Stimulated activated CD4-positive, alpha-beta T cell treated with anti-CD3 and anti-CD28 coated beads, Interleukin-4, amount 100 ng/mL, for 1 hour (primary cell): ENCODE results near the gene CIRBP.
"Not testable (repeated sequence)": the region's sequence is repeated elsewhere in the genome, so short reads cannot be mapped to it uniquely, and the experiment has no call there.

ENCODE experiments used
- DNase-seq: peaks from one replicate; pipeline ENCODE4 v3.0.0-alpha.2; 2020

CIRBP gene

GRCh38 chr19:1245494-1246264 is 23.5 kb upstream of the CIRBP start:
- DNase-seq, result no peak

- DNase-seq, result not testable (repeated sequence)
Measured at GRCh38 chr19:1246265-1247087, 22.7 kb upstream of the CIRBP start.

GRCh38 chr19:1247748-1248138 is 21.4 kb upstream of the CIRBP start:
- DNase-seq, result no peak

DNA sequence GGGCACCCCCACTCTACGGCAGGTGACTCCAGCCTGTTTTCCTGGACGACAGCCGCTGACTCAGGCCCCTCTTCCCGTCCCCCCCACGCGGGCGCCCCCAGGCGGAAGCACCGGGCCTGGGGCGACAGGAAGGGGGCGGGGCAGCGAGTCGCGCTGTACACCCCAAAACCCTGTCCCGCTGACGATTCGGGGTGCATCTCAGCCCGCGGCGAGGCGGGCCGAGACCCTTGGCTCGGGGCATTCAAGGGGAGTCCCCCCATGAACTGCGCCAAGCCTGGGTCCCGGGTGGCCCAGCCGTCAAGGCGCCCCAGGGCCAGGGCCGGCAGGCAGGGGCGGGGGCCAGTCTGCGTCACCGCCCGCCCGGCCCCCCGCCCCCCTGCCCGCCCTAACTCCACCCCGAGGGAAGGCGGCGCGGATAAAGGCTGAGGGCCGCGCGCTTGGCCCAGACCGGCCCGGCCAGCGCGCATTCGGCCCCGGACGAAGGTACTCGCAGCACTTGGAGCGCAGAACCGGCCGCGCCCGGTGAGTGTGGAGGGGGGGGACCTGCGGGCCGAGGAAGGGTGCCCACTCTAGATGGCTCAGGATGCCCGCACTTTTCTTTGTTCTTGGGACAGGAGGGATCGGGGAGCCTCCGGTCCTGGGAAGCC is 20.9 kb upstream of the CIRBP start, which contains the start of gene MIDN:
MIDN (plus strand) TSS at position 445 of the 647 bp plus-strand sequence. CDS start 1,714 bp downstream, outside the sequence.
- DNase-seq, result peak; percentile 62

- peak; percentile 84 for DNase-seq
Measured at GRCh38 chr19:1248786-1249297, 20.3 kb upstream of the CIRBP start.

DNA sequence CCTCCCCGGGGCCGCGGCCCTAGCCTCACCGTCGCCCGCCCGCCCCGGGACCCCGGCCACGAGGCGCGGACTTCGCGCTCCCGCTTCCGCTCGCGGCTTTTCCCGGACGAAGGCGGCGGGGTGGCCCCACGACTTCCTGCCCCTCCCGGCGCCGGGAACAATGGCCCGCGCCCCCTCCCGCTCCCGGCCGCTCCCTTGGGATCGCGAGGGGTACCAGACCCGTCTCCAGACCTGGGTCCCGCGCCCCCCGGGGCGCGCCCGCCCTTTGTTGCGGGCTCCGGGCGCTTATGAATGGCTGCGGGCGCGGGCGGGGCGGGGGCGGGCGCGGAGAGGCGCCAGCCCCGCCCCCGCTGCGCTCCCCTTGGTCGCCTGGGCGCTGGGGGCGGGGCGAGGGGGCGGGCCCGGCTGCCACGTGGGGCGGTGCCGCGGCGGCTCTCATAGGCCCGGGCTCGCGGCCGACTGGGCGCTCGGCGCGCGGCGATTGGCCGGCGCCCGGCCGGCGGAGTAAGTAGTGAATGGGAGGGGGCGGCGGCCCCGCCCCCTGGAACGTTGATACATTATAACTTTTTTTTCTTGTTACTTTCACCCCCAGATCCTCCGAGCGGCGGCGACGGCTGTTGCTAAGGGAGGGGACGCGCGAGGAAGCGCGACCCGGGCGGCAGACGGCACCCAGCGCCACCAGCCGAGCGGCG is 19.7 kb upstream of the CIRBP start:
- DNase-seq, result peak; percentile 93

DNA sequence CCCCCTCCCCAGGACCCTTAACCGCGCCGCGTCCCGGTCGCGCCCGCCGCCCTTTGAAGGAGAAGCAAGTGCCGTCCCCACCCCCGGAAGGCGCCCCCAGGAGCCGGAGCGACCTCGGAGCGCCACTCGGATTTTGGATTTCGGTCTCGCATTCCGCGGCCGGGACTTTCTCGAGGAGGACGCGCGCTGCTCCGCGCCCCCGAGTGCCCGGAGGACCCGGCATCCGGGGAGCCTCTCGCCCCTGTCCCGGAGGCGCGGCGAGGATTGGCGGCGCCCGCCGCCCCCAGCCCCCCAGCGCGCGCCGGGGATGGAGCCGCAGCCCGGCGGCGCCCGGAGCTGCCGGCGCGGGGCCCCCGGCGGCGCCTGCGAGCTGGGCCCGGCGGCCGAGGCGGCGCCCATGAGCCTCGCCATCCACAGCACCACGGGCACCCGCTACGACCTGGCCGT is 19.1 kb upstream of the CIRBP start:
- no peak for DNase-seq

GRCh38 chr19:1250437-1251260 is 18.5 kb upstream of the CIRBP start:
- peak; percentile 50 for DNase-seq

DNA sequence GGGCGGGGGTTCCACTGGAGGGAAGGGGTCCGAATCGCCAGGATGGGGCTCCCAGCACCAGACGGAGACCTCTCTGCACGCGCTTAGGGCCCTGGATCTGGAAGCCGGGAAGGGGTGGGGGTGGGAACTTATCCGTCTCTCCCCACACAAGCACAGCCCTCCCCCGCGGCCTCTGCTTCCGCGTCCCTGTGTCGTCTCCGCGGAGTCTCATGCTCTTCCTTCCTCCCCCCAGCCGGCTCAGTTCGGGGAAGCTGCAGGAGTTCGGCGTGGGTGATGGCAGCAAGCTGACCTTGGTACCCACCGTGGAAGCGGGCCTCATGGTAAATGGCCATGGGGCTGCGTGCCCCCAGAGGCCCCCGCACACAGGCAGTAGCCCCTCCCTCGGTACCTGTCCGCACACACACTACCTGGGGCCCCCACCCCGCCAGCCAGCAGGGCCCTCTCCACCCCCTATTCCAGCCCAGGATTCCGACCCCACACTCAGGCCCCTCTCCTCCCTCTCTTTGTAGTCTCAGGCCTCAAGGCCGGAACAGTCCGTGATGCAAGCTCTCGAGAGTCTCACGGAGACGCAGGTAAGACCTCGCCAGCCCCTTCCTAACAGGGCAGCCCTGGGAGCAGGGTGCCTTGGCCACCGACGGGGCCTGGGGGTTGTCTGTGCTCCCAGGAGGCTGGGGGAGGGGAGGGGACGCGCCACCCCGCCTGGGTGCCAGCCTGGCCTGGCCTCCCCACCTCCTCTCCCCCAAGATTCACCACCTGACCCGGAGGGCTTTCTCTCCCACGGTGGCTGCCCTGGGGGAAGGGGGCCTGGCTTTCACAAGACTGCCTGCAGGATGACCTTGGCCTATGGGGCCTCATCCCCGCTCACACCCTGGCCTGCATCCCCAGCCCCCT is 17.6 kb upstream of the CIRBP start:
- DNase-seq, result peak; percentile 68

DNA sequence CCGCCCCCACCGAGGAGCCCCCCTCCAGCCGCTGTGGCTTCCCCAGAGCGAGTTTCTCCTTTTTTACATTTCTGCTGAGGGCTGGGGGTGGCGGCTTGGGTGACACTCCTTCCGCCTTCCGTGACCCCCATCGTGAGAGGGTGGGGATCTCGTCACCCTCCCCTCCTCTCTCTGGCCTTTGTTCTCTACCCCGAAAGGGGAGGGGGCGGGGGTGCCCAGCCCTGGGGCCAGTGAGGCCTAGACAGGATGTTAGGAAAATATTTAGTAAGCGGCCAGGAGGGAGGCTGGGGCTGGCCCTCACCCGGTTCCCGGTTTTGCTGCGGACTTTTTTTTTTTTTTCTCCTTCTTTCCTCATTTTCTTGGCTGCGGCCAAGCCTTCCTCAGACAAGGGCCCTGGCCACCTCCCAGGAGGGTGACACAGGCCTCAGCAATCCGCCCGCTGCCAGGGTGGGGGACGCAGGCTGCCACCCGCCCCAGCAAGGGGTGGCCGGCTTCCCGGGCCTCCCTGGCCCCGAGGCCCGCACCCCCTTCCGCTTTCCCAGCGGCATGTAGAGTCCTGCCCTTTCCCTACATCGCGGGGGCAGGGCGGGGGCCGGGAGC is 16.8 kb upstream of the CIRBP start:
- peak; percentile 50 for DNase-seq

DNA sequence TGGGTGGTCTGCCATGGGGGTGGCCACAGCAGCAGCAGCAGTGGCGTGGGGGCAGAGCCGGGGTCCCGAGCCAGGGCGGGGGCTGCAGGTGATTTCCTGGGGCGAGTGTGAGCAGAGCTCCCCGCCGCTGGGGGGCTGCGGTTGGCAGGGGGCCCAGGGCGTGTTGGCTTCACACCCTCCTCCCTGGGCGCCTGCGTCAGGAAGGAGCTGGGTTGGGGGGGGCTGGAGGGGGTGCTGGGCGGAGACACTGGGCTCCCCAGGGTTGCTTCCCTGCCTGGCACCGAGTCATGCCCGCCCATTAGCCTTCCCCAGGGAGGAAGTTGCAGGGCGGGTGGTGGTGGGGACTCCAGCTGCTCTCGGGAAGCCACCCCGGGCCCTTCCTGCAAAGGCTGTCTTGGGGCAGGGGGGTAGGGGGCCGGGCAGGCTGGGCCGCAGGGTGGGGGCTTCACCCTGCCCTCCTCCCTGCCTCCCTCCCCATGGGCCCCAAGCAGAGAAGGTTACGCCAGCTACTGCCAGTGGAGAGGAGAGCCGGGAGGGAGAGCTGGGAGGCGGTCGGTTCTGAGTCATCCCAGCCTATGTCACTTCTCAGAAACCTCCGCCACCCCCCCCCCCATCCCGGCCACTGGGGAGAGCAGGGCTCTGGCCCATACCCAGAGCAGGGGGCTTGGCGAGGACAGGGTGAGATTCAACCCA is 16.2 kb upstream of the CIRBP start:
- DNase-seq, result peak; percentile 69

- no peak for DNase-seq
Measured at GRCh38 chr19:1253514-1254080, 15.5 kb upstream of the CIRBP start.

DNA sequence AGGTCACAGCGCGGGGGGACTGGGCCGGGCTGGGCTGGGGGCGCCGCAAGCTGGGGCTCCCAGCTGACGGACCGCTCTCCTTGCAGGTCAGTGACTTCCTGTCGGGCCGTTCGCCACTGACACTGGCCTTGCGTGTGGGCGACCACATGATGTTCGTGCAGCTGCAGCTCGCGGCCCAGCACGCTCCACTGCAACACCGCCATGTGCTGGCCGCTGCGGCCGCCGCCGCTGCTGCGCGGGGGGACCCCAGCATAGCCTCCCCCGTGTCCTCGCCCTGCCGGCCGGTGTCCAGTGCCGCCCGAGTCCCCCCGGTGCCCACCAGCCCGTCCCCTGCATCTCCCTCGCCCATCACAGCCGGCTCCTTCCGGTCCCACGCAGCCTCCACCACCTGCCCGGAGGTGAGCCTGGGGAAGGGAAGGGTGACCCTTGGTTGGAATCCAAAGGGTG is 15.0 kb upstream of the CIRBP start:
- no peak for DNase-seq

- DNase-seq, result no peak
Measured at GRCh38 chr19:1254530-1255185, 14.5 kb upstream of the CIRBP start.

DNA sequence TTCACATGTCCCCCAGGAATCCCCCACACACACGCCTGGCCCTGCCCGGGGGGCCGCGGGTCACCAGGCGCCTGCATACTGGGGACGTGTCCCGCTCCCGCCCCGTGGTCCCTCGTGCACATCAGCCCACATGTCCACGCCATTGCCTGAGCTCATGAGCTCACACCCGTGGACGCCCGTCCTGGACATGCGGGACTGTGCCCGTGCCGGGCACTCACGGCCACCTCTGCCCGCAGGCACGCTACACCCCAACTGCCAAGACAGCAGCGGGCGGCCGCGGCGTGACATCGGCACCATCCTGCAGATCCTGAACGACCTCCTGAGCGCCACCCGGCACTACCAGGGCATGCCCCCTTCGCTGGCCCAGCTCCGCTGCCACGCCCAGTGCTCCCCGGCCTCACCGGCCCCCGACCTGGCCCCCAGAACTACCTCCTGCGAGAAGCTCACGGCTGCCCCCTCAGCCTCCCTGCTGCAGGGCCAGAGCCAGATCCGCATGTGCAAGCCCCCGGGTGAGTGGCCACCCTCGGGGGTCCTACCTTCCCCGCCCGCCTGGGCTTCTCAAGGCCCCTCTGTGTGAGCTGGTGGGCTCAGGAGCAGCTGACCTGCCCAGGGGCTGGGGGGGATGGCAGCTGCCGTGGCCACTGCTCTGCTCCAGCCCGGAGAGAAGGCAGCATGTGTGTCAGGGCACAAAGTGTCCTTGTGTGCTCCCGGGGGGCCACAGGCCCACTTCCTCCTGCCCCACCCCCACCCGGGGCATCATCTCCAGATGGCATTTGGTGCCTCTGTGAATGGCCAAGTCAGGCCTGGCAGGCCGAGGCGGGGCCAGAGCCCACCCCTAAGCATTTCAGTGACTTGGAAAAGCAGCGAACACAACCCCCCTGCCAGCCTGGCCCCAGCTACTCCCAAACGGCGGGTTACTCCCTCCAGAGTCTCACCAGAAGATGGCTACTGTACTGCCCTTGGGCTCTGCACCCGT is 13.7 kb upstream of the CIRBP start:
- DNase-seq, result no peak

DNA sequence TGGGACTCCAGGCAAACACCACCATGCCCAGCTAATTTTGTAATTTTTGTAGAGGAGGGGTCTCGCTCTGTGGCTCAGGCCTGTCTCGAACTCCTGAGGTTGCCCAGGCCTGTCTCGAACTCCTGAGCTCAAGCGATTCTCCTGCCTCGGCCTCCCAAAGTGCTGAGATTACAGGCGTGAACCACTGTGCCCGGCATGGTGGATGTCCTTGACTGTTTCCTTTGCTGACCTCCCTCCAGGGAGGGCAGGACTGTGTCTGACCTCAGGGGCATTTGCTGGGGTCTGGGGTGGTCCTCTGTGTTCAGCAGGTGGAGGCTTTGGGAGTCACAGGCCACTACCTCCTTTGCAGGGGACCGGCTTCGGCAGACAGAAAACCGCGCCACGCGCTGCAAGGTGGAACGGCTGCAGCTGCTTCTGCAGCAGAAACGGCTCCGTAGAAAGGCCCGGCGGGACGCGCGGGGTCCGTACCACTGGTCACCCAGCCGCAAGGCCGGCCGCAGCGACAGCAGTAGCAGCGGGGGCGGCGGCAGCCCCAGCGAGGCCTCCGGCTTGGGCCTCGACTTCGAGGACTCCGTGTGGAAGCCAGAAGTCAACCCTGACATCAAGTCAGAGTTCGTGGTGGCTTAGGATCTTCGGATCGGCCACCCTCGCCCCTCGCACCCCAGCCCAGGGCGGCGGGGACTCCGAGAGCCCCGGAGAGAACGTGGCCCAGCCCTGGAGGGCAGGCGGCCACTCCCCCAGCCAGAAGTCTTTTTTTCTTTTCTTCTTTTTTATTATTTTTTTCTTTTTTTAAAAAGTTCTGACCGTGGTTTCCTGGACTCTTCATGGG is 12.3 kb upstream of the CIRBP start:
- DNase-seq, result no peak
